ENCODE measurements around the gene PALD1.
"Not testable (repeated sequence)": the region's sequence is repeated elsewhere in the genome, so short reads cannot be mapped to it uniquely, and the experiment has no call there.

The PALD1 gene

DNA sequence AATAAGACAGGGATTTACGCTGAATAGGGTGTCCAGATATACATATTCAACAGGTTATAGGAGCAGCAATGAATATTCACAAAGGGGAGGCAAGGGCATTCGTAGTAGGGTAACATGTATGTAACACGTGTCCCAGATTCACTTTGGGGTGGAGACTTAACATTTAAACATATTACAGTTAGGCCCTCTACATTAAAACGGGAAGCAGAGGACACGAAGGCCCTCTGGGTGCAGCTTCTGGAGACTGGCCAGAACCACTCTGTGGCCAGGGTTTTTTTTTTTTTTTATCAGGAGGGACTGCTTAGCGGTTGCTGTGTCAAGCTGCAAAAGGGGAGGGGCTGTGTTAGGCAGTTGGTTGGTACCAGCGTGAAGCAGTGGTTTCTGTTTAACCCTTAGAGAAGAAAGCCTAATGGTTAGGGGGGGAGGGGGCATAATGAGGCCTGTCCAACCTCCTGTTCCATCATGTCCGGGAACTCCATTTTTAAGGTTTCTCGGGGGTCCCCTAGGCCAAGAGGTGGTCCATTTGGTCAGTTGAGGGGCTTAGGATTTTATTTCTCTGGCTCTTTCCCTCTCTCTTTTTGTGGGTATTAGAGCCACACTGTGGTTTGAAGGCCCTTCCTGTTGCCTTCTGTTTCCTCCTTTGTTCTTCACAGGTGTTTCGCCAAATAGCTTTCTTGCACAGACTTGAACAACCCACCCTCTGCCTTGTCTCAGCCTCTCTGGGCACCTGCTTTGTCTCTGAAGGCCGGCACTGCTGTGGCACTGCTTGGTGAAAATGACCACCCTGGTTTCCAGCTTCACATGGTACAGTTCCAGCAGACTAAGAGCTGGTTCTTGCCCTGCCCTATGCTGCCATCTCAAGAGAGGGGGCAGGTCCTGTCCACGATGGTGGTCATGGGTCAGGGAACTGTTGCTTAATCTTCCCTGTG lies 97.6 kb downstream of the PALD1 start:
- no peak for DNase-seq

DNA sequence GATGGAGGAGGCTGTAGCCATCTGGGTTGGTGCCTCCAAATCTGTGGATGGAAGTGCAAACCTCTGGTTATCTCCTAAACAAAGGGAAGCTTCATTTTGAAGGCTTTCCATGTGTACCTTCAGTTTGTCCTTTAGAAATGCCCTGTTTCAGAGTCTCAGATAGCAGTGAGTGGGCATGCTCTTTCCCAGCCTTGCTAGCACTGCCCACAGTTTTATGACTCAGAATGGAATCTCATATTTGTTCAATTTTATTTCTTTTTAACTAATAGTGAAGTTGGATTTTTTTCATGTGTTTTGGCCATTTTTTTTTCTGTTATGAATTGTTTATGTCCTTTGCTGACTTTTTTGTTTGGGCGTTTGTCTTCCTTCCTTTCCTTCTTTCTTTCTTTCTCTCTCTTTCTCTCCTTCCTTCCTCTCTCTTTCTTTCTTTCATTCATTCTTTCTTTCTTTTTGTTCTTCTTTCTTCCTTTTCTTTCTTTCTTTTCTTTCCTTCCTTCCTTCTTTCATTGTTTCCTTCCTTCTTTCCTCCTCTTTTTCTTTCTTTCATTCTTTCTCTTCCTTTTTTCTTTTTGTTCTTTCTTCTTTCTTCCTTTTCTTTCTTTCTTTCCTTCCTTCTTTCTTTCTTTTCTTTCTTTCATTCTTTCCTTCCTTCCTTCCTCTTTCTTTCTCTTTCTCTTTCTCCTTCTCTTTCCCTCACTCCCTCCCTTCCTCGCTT lies 98.4 kb downstream of the PALD1 start:
- no peak for DNase-seq

DNA sequence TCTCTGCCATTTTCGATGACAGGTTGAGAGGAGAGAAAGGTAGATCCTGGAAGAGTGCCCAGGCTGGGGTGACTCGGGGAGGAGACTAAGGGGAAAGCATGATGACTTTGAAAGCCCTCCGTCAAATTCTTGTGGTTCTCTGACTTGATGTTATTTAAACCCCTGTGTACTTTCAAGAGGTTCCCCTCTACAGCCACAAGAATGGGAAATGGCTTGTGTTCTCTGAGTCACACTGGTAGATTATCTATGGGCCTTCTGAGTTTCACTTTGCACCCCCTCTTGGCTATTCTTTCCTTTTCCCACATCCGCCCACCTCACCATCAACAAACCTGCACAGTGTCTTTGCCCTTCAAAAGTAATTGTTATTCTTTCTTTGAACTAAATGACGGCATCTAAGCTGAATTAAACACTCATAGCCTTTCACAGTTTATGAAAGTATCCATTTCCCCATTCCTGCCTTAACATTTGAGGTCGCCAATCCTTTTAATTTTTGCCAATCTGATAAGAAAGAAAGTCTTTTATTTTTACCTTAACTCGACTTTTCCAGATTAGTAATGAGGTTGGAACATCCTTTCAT lies 99.9 kb downstream of the PALD1 start:
- DNase-seq: peak; percentile 82

DNA sequence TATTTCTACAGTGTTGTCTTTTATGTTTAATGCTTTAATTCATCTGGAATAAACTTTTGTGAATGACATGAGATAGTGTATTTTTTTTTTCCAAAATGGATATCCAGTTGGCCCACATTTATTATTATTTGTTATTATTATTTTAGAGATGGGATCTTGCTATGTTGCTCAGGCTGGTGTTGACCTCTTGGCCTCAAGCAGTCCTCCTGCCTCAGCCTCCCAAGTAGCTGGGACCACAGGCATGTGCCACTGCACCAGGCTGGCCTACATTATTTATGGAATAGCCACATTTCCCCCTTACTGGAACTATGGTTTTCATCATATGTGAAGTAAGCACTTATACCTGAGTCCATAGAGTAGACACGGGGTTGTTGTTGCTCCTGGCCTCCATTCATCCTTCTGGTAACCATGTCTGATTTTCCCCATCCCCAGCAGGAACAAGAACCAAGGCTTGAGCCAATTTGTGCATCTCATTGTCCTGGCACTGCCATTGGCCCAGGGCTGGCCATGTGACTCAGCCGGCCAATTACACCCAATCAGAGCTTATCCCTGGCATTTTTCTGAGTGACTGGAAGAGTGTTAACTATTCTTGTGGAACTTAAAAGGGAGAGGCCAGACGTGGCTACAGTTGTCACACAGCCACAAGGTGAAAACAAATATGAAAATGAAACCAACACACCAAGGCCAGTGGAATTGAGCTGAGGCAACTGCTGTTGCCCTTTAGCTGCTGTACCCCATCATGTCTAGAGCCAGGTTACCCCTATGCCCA lies 100.9 kb downstream of the PALD1 start:
- no peak for DNase-seq

DNA sequence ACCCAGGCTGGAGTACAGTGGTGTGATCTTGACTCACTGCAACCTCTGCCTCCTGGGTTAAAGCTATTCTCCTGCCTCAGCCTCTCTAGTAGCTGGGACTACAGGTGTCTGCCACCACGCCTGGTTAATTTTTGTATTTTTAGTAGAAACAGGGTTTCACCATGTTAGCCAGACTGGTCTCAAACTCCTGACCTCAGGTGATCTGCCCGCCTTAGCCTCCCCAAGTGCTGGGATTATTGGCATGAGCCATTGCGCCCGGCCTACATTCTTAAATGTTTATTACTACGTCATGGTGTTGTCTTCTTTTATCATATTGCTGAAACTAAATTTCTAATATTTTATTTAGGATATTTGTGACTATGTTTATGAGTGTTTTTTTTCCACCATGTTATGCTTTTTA lies 102.6 kb downstream of the PALD1 start:
- not testable (repeated sequence) for DNase-seq

DNA sequence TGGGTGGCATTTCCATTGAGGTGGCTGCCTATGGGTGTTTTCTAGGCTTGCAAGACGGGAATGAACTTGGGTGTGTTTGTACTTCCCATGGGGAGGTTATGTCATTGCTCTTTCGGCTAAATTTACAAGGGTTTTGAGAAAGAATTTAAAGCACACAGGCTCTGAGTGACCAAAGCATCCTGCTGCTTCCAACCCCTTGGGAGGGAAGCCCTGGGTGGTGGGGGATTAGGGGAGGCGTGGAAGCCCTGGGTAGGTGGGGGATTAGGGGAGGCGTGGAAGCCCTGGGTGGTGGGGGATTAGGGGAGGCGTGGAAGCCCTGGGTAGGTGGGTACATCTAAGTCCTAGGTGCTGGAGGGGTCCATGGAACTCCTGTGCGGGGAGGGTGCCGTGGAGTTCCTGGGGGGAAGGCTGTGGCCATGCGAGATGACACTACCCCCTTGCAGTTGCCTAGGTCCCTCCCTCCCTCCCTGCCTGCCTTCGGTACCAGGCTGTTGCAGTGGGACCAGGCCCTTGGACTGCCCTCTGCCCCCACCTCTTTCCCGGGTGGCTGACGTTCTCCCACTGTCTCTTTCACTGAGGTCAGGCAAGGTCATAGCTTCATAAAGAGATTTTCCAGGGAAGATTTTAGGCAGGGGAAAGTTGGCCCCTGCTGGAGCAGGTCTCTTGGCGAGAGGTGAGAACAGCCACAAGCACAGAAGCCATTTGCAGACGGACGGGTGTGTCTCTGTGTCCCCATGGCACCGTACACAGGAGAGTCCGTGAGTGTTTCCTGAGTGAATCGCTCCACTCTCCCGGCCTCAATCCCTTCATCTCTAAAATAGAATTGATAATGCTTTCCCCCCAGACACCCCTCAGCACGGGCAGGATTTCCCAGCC lies 104.5 kb downstream of the PALD1 start:
- no peak for DNase-seq

DNA sequence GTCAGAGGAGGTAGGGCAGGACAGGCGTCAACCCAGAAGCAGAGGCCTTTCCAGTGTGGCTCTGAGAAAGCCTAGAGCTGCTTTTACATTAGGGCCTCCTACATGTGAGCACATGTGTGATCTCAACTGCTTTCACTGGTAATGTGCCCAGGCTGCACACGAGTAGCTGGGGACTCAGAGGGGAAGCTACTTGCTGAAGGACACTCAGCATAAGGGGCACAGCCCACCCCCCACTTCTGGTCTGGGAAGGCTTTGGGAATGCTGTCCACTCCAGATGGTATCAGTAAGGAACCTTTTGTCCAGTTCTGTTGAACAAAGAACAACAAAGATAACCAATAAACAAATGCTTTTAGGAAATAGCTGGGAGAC lies 105.1 kb downstream of the PALD1 start:
- no peak for DNase-seq

DNA sequence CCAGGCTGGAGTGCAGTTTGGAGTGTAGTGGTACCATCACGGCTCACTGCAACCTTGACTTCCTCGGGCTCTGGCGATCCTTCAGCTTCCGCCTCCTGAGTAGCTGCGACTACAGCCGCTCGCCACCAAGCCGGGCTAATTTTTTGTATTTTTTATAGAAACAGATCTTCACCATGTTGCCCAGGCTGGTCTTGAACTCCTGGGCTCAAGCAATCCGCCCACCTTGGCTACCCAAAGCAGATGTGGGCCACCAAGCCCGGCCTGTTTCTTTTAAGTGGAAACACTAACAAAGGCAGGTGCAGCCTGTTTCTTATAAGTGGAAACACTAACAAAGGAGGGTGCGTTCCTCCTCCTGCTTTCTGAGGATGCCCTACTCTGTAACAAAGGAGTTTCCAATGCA lies 105.8 kb downstream of the PALD1 start:
- no peak for DNase-seq

DNA sequence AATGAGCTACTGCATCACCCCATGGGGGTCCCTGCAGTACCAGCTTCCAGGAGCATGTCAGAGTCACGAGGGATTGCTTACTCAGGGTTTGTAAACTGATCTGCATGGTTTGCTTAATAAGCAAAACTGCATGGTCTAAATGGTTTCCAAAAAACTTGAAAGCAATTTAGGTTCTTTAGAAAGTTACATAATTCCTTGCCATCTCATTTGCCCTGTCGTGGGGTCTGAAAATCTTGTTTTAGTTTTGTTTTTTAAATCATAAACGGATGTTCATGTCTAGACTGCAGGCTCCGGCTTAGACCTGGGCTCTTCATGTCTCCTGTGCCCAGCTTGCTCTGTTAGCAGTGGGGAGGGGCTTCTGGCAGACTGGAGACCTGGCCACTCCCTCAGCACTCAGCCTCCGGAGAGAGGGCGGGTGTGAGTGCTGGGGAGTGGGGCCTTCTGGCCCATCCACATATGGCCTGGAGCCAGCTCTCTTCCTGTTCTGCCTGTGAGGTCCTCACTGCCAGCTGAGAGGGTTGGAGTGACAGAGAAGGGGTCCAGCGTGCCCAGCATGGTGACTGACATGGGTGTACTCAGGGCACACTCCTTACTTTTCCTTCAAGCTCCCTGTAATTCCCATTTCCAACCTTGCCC lies 106.5 kb downstream of the PALD1 start:
- DNase-seq: no peak

DNA sequence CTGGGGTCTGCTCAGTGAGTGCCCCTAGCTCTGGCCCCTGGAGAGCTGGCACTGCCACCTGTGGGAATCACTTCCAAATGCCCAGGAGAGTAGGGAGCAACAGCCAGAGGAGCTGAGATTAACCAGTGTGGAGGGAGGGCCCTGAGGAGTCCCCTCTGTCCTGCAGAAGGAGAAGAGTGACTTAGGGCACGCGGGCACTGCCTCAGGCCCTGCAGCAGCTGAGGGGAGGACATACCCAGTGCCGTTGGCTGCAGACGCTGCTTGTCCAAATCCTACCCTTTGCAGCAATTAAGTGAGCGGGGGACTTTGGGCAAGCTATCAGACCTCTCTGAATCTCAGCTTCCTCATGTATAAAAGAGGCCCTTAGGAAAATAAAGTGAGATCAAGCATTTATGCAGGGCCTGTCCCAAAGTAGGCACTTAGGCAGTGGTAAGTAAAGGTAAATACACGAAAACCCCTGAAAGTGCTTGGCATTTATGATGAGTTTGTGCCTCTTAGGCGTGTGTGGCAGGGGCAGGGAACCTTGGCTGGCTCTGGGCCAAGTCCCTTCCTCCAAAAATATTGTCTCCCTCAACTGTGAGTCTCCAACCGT lies 107.1 kb downstream of the PALD1 start:
- no peak for DNase-seq

DNA sequence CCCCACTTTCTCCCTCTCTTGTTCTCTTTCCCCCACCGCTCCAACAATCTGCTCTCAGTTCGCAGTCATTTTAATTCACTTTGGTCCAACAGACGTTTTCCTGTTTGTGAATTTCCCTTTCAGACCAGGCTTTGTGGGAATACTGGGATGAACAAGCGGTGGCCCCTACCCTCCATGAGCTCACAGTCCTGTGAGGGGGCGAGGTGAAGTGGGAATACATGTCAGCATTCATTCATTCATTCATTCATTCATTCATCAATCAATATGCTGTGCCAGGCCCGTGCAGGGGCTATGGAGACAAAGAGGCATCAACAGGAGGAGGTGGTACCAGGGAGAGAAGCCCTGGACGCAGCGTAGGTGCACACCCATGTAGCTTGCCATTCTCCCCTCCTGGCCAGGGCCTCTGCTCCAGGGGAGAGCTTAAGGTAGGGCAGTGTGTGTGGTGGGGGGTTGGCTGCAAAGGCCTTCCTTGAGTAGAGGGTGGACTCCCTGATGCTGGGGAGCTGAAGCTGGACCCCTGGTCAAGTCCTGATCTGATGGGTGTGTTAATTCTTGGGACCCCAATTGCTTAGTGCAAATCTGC lies 107.9 kb downstream of the PALD1 start:
- no peak for DNase-seq

DNA sequence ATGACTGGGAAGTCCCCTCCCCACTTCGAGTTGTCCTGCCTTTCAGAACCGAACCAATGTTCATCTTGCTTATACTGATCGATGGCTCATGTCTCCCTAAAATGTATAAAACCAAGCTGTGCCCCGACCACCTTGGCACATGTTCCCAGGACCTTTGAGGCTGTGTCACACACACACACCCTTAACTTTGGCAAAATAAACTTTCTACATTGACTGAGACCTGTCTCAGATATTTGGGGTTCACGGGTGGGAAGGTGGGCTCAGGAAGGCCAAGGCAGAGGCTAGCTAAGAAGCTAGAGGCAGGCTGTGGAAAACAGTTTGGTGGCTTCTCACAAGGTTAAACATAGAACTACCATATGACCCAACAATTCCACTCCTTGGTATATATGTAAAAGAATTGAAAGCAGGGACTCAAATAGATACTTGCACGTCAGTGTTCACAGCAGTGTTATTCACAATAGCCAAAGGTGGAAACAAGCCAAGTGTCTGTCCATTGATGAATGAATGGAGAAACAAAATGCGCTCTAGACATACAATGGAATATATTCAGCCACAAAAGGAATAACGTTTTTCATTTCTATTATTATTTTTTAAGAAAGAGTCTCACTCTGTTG lies 108.6 kb downstream of the PALD1 start:
- no peak for DNase-seq

DNA sequence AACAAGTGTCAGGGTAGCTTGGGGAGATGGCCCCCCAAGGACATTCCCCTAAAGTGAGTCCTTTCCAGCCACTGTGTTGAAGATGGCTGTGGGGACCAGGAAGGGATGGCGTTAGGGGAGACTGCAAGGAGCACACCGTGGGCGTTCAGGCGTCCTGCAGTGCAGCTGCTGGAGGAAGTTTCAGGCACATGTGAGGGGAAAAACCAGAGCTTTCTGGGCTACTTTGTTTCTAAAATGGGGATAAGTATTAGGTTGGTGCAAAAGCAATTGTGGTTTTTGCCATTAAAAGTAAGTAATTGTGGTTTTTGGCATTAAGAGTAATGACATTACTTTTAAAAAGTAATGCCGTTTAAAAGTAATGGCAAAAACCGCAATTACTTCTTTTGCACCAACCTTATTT lies 109.7 kb downstream of the PALD1 start:
- DNase-seq: no peak

DNA sequence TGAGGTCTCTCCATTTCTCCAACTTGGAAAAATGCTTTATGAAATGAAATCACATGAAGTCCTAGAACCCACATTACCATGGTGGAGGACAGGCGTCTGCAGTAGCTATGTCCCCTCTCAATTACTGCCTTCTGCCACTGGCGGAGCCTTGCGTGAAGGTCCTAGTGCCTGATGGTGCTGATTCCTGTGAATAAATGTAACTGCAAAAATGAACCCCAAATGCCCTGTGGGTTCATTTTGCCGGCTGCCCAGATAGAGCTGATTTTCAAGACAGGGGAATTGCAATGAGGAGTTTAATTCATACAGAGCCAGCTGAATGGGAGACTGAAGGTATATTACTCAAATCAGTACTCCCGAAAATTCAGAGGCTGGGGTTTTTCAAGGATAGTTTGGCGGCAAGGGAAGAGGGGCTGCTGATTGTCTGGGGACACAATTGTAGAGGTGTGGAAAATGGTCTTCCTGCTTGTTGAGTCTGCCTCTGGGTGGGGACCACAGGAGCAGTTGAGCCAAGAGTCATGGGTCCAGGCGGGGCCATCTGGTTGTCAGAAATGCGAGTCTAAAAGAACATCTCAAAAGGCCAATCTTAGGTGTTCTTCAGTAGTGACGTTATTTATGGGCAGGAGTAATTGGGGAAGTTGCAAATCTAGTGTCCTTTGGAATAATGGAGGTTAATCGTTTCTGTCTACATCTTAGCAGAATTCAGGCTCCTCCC lies 110.4 kb downstream of the PALD1 start:
- no peak for DNase-seq

DNA sequence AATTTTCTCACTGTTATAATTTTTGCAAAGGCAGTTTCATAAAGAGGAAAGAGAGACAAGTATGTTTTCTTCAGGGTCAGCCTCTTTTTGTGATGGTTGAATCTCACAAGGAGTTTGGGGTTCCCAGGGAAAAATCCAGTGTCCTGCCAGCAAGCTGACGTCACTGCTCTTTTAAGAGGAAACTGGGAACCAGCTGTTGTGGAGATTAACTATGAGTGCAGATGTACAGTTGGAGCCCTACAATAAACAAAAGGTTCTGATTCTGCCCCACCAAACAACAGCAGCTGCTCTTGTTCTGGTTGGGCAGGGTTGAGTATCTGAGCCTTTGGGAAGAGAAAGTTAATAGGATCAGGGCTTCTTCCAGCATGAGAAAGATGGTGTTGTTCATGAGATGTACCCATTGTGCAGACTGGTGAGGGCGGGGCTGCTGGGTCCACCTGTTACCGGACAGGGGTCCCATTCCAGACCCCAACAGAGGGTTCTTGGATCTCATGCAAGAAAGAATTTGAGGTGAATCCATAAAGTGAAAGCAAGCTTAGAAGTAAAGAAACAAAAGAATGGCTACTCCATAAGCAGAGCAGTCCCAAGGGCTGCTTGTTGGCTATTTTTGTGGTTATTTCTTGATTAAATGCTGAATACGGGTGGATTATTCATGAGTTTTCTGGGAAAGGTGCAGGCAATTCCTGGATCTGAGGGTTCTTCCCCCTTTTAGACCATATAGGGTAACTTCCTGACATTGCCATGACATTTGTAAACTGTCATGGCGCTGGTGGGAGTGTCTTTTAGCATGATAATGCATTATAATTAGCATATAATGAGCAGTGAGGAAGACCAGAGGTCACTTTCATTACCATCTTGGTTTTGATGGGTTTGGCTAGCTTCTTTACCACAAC lies 111.4 kb downstream of the PALD1 start:
- peak; percentile 29 for DNase-seq

DNA sequence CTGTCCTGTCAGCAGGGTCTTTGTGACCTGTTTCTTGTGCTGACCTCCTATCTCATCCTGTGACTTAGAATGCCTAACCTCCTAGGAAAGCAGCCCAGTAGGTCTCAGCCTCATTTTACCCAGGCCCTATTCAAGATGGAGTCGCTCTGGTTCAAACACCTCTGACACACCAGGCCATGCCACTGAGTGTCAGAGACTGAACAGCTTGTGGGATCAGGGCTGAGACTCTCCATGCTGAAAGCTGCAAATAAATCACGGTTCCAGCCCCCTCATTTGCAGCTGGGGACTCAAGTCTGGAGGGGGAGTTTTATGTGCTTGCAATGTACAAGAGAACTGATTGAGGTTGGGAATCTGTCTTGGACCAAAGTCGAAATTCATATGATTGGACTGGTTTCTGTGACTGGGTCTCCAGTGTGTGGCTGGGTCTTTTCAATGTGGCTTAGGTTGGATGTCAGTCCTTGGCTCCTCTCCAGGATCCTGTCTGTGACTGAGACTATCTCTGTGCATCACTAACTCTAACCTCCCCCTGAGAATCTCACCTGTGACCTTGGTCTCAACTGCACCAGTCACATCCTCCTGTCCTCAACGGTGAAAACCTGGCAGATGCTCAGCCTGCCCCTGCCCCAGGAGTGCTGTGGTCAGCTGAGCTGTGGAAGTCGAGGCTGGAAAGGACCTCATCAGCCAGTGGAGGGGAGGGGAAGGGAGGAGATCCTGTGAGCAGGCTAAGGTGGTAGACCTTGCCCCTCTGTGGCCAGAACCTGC lies 112.3 kb downstream of the PALD1 start:
- DNase-seq: no peak

DNA sequence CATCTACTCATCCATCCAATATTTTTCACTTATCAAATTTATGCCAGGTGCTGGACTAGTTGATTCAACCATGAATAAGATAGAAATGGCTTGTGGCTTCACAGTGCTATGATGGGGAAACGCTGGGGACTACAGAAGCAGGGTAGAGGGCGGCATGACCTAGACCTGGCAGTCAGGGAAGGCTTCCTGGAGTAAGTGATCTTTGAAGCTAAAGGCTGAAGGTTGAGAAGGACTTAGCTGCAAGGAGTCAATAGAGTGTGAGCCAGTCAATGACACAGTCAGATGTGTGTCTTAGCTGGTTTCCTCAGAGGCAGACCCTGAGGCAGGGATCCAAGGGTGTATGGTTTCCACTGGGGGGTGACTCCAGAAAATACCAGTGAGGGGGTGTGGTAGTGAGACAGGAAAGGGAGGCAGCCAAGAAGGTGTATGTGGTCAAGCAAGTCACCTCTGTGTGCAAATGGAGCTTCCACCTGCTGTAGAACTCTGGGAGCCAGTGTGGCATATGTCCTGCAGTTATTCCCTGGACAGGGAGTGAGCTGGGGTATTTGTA lies 113.7 kb downstream of the PALD1 start:
- DNase-seq: no peak
